Midbrain (tissue), 1 donor: ENCODE results near the gene CDC20.
"Not testable (repeated sequence)": the region's sequence is repeated elsewhere in the genome, so short reads cannot be mapped to it uniquely, and the experiment has no call there.

Source experiments
- DNase-seq: peaks from one replicate; lab custom pipeline; 2025; lab: John Stamatoyannopoulos, UW

Gene CDC20

GRCh38 chr1:43358121-43358745 is 548 bp upstream of the CDC20 start:
- no peak for DNase-seq

GRCh38 chr1:43359696-43360095 is 915 bp downstream of the CDC20 start:
- no peak for DNase-seq

DNA sequence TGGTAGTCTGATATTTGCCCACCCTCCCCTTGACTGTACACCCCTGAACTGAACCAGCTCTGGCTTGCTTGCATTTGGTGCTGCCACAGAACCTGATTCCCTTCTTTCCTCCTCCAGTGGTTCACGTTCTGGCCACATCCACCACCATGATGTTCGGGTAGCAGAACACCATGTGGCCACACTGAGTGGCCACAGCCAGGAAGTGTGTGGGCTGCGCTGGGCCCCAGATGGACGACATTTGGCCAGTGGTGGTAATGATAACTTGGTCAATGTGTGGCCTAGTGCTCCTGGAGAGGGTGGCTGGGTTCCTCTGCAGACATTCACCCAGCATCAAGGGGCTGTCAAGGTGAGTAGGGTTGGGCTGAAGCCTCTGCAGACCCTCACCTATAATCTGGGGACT is 1.8 kb downstream of the CDC20 start:
- DNase-seq: no peak

DNA sequence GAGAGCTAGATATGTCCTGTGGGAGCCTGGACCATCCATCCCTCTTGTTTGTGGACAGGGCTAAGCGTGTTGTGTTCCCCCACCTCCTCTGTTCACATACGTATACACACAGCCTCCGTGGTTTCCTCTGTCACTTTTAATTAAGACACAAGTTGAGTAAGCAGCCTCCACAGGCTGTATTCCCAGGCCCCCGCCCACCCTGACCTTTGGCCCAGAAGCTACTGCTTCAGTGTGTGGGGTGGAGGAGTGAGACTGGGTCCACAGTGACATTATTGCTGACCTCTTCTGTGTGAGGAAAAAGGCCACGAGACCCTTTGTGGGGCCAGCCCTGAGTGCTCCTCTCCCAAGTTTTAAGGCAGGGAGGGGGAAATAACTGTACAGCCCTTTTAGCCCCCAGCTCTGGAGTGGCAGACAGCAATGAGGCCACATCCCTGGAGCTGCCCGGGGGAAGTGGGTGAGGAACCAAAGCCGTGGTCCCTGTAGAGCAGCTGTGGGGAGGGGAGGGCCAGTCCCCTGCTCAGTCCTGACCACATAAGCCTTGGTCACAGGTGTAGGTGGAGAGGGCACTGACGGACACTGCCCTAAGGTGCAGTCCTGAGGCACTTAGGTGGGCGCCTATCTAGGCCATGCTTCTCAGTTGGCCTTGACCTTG is 4.6 kb downstream of the CDC20 start:
- DNase-seq: no peak

DNA sequence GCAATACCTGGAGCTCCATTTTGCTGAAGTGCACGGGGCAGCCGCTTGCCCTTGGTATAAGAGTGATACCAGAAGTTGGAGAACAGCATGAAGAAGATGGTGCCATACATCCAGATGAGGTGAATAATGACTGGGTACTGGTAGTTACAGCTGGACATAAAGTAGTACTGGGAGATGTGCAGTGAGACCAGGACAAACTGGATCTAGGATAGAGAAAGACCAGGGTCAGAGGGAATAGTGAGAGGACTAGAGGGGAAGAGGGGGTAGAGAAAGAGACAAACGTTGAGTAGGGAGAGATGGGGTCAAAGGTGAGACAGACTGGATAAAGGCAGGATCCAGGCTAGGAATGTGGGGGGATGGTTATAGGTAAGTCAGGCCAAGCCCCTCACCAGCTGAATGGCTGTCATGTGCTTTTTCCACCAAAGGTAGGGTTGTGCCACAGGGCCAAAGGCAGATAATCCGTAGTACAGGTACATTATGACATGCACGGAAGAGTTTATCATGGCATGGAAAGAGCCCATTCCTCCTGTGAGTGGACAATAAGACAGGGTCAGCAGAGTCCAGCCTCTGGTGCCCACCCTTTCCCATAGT is 5.2 kb downstream of the CDC20 start:
- DNase-seq: no peak

DNA sequence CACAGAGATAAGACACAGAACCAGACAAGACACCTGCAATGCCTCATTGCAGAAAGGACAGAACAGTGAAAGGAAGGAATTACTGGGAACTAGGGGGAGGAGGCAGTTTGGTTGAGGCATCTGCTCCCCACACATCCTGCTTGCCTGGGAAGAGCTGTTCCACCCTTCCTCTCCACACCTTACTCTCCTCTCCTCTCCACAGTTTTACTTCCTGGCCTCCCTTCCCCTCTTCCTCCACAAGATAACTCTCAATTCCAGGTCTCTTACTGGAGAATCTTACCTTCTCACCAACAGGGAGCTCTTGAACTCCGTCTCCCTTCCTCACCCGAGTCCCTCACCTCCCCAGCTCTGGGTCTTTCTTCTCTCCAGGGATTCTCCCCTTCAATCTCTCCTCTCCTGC is 6.9 kb downstream of the CDC20 start:
- no peak for DNase-seq

DNA sequence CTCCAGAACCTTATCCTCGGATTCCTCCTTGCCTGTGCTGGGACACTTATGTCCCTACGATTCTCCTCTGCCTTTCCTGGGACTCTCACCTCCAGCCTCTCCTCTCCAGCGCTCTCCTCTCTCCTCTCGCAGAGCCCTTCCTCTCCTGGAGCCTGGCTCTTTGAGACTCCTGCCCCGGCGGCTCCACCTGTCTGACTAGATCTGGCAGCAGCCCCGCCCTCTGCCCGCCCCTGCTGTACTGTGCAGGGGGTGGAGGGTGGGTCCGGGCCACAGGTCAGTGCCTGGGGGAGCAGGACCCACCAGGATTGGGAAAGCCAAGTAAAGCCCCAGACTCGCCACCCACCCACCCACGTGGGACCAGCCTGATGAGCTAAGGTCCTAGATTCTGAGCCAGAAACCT is 7.4 kb downstream of the CDC20 start:
- DNase-seq: no peak

- DNase-seq: no peak
Measured at GRCh38 chr1:43366601-43367025, 7.8 kb downstream of the CDC20 start.

DNA sequence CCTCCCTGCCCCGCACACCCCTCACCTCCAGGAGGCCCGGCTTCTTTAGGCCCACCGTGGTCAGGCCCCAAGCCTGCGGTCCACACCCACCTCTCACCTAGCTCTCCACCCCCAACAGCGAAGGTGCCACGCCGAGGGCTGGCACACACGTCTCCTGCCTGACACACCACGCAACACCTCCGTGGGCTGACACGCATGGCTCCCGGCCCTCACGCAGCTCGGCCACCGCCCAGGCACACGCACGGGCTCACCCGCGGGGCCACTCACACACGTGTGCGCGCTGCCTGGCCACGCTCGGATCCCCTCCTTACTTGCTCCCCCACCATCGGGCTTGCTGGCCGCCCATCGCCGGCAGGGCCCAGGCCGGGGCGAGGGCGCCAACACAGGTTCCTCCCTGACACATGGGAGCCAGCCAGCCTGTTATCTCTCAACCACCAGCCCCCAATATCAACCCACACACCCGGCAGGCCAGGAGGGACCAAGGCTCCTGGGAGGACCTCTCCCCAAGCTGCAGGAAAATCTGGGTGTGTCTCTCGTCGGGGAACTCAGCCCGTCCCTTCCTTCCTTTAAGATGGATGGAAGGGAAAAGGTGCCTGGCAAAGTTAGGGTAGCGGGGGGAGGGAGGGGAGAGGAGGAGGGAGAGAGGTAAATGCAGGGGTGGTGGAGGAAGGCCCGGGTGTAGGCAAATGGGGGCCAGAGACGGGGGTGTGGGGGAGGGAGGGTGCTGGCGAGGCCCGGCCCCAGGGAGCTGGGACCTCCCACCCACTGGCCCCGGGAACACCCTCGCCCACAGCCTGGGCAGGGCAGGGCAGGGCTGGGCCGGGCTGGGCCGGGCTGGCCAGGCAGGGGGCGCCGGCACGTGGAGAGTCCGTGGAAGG is 8.5 kb downstream of the CDC20 start:
- no peak for DNase-seq

GRCh38 chr1:43367904-43368645 is 9.3 kb downstream of the CDC20 start, which contains the start of gene ELOVL1:
TSS of gene ELOVL1 (minus strand) at chr1:43368011. CDS start at chr1:43365609, 2,402 bp downstream.
- DNase-seq: peak; percentile 91

GRCh38 chr1:43368646-43369020 is 9.9 kb downstream of the CDC20 start:
- DNase-seq: no peak

DNA sequence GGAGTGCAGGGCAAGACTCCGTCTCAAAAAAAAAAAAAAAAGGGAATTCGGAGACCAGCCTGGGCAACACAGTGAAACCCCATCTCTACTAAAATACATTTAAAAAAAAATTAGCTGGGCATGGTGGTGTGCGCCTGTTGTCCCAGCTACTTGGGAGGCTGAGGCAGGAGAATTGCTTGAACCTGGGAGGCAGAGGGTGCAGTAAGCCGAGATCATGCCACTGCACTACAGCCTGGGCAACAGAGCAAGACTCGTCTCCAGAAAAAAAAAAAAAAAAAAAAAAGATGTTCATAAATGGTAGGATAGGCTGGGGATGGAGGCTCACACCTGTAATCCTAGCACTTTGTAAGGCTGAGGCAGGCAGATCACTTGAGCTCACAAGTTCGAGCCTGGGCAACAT is 11.0 kb downstream of the CDC20 start:
- DNase-seq: not testable (repeated sequence)

DNA sequence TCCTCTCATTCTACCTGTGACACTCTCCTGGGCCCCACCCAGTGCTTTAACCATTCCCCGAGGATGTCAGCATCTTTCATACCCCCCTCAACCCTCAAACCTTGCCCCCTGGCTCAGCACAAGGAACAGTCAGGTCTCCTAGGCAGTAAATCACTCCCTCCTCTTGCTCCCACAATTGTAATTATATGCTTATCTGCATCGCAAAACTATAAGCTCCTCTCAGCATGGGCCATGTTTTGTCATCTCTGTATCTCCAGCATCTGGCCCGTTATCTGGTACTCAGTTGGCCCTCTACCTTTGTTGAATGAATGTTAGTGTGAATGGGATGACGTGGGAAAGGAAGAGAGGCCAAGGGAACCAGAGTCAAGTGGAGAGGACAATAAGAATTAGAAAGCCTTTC is 11.8 kb downstream of the CDC20 start:
- no peak for DNase-seq

DNA sequence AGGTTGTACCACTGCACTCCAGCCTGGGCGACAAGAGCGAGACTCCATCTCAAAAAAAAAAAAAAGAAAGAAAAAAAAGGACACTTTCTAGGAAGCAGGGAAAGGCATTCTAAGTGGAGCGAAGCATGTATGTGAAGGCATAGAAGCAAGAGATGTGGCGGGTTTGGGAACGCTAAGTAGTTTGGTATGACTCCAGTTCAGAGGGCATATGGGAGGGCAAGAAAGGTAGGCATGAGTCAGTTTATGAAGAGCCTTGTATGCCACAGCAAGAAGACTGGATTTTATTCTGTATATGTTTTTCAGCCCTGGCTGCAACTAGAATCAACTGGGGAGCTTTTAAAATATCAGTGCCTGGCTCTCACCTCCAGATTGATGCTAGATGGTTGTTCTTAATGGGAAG is 13.4 kb downstream of the CDC20 start:
- no peak for DNase-seq

GRCh38 chr1:43373066-43373940 is 14.5 kb downstream of the CDC20 start:
- no peak for DNase-seq

GRCh38 chr1:43376723-43377235 is 18.0 kb downstream of the CDC20 start:
- no peak for DNase-seq

DNA sequence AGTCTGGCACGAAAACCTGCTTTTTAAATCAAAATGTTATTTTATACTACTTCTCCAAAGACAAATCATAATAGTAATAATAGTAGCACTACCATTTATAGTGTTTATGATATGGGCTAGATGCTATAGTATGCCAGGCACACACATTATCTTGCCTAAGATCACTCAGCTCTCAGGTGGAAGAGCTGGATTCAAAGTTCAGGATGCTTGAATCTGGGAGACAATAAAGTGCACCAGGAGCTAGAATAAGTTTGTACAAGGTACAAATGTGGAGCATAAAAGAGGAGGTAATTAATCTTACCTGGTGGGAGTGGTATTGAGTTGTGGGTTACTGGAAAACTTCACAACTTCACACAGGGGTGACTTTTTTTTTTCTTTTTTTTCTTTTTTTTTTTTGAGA is 19.1 kb downstream of the CDC20 start:
- DNase-seq: no peak

GRCh38 chr1:43379476-43379875 is 20.7 kb downstream of the CDC20 start:
- DNase-seq: no peak

DNA sequence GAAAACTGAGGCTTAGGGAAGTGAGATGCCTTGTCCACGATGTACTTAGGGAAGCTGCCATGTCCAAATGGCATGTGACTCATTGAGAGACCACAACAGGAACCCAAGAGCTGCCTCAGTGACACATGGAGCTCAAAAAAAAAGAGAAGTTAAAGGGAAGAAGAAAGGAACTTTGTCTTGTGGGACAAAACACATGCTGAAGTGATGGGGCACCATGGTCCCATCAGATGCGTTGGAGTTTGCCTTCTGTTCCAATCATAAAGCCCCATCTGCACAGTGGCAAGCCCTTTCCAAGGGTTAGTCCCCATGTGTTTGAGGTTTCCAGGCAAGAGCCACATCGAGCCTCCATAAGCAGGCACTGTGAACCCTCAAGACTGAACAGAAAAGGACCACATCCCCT is 22.8 kb downstream of the CDC20 start:
- DNase-seq: peak; percentile 65

GRCh38 chr1:43382027-43382779 is 23.4 kb downstream of the CDC20 start:
- DNase-seq: peak; percentile 85
